ES-I3 (cell line): Measurements from ENCODE around the gene CD37.
"Not testable (repeated sequence)": the region's sequence is repeated elsewhere in the genome, so short reads cannot be mapped to it uniquely, and the experiment has no call there.

Experiments used
- H3K36me3 ChIP-seq: 2 replicates; pipeline ENCODE4 v1.6.1; 2013; ENCODE audit warnings: mild to moderate bottlenecking, low read length, control low read depth, moderate library complexity; ENCODE audit not compliant: insufficient read depth
- H3K4me1 ChIP-seq: 2 replicates; pipeline ENCODE4 v1.6.1; 2013; ENCODE audit warnings: mild to moderate bottlenecking, control low read depth, low read length; ENCODE audit not compliant: insufficient read depth
- H3K9ac ChIP-seq: 2 replicates; pipeline ENCODE4 v1.6.1; 2013; ENCODE audit warnings: low read depth, mild to moderate bottlenecking, low read length, moderate library complexity
- H3K9me3 ChIP-seq: 2 replicates; pipeline ENCODE4 v1.6.1; 2013; ENCODE audit warnings: mild to moderate bottlenecking, low read length, moderate library complexity; ENCODE audit not compliant: control insufficient read depth, insufficient read depth

The CD37 gene

GRCh38 chr19:49366110-49366509 is 30.9 kb downstream of the CD37 start:
- H3K9ac ChIP-seq: no peak overlapping the region
- peaks cover 14% of the 10 kb centered on the region for H3K9me3 ChIP-seq
- H3K4me1 ChIP-seq: no peaks in the 10 kb centered on the region; the same call in 1 of the 2 replicates
- H3K36me3 ChIP-seq: no peaks in the 10 kb centered on the region

DNA sequence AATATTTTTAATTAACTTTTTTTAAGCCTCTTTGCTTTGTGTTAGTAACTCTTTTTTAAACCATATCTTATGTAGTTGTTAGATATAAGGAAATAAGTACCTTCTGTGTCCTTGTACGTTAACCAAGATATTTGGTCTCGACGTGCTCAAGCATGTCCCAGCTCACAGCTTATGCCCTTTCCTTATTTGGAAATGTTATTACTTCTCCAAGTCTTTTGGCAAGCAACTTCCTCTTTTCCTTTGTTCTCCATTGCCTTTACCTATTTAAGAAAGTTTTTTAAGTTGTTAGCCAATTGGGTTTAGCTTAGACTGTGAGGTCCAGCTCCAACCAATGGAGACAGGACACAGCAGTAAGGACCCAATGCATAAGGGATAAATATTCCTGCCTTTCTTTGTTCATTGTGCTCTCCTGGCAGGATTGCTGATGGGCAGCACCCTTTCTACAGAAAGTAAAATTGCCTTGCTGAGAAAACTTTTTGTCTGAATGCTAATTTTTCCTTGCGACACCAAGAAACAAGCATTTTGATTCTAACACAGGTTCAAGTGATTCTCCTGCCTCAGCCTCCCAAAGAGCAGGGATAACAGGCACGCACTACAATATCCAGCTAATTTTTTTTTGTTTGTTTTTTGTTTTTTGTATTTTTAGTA is 33.6 kb downstream of the CD37 start:
- H3K9ac ChIP-seq: no peak overlapping the region
- no peaks in the 10 kb centered on the region for H3K36me3 ChIP-seq
- no peaks in the 10 kb centered on the region; the same call in 1 of the 2 replicates for H3K4me1 ChIP-seq
- peaks cover 14% of the 10 kb centered on the region for H3K9me3 ChIP-seq

DNA sequence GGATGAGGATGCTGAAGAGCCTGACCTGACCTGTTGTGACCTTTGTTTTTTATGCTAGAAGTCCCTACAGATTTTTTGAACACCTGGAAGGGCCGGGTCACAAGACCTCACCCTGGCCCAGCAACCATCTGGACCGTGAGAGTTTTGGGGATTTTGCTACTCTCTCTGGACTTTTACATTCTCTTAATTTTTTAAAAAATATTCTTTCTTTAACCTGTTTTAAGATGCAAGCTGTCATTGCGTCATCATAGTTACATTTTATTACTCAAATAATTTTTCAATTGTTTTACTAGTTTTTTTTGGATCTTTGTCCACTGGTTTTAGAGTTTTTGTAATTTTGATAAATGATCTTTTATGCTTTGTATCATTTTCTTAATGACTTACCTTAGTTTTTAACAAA is 36.0 kb downstream of the CD37 start:
- H3K36me3 ChIP-seq: no peaks in the 10 kb centered on the region
- H3K9ac ChIP-seq: no peak overlapping the region
- H3K9me3 ChIP-seq: peaks cover 14% of the 10 kb centered on the region
- no peaks in the 10 kb centered on the region for H3K4me1 ChIP-seq

DNA sequence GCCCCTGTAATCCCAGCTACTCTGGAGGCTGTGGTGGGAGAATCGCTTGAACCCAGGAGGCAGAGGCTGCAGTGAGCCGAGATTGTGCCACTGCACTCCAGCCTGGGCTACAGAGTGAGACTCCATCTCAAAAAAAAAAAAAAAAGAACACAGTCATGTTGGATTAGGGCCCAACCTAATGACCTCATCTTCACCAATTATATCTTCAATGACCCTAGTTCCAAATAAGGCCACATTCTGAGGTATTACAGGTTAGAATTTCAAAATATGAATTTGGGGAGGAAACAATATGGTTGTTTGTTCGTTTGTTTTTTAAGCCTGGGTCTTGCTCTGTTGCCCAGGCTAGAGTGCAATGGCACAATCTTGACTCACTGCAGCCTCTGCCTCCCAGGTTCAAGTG is 38.0 kb downstream of the CD37 start:
- H3K4me1 ChIP-seq, H3K36me3 ChIP-seq, H3K9ac ChIP-seq: not testable (repeated sequence)
- peaks cover 14% of the 10 kb centered on the region for H3K9me3 ChIP-seq

DNA sequence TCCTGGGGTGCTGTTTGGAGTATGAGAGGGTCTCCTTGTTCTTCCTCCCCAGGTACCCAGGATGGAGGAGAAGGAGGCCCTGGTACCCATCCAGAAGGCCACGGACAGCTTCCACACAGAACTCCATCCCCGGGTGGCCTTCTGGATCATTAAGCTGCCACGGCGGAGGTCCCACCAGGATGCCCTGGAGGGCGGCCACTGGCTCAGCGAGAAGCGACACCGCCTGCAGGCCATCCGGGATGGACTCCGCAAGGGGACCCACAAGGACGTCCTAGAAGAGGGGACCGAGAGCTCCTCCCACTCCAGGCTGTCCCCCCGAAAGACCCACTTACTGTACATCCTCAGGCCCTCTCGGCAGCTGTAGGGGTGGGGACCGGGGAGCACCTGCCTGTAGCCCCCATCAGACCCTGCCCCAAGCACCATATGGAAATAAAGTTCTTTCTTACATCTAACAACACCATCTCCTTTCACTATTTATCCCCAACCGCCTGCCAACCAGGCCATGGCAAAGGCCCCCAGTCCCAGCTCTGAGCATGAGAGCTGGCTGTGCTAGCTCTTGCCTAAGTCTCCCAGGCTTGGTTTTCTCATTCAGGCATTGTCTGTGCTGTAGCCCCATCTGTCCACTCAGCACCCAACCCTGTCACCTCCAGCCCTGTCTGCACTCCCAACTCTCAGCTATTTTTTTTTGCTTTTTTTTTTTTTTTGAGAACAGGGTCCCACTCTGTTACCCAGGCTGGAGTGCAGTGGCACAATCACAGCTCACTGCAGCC is 39.6 kb downstream of the CD37 start:
- Histone ChIP-seq H3K4me1 (no peaks in the 10 kb centered on the region), H3K9ac (no peak overlapping the region), H3K36me3 (no peaks in the 10 kb centered on the region), H3K9me3 (no peaks in the 10 kb centered on the region)

GRCh38 chr19:49378512-49378911 is 43.3 kb downstream of the CD37 start:
- Histone ChIP-seq H3K4me1 (no peaks in the 10 kb centered on the region), H3K36me3 (no peaks in the 10 kb centered on the region), H3K9me3 (no peaks in the 10 kb centered on the region), H3K9ac (no peak overlapping the region)

DNA sequence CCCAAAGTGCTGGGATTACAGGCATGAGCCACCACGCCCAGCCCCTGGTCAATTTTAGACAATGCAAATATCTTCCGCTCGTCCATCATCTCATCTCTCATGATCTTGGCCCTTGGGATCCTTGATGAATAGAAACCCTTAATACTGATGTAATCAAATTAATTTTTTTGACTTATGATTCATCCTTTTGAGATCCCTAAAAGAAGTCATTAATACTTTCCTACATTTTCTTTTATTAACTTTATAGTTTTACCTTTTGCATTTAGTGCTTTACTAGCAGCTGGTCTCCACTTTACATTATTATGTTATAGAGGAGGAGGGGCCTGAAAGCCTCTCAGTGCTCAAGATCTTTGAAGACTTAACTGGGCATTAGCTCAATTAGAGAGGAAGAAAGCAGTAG is 45.2 kb downstream of the CD37 start:
- no peaks in the 10 kb centered on the region for H3K36me3 ChIP-seq
- H3K4me1 ChIP-seq: no peaks in the 10 kb centered on the region
- H3K9ac ChIP-seq: no peak overlapping the region
- H3K9me3 ChIP-seq: no peaks in the 10 kb centered on the region

DNA sequence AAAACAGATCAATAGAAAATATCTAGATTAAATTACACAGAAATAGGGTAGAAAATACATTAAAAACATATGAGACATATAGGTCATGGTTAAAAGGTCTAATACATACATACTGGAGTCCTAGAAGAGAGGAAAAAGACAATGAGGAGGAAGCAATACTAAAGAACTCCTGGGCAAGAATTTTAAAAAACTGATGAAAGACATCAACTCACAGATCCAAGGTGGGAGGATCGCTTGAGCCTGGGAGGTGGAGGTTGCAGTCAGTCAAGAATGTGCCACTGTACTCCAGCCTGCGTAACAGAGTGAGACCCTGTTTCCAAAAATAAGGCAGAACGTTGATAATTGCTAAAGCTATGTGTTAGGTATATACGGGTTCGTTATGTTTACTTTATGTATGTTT is 47.4 kb downstream of the CD37 start:
- no peaks in the 10 kb centered on the region for H3K4me1 ChIP-seq
- H3K36me3 ChIP-seq: no peaks in the 10 kb centered on the region
- H3K9ac ChIP-seq: no peak overlapping the region
- H3K9me3 ChIP-seq: no peaks in the 10 kb centered on the region

DNA sequence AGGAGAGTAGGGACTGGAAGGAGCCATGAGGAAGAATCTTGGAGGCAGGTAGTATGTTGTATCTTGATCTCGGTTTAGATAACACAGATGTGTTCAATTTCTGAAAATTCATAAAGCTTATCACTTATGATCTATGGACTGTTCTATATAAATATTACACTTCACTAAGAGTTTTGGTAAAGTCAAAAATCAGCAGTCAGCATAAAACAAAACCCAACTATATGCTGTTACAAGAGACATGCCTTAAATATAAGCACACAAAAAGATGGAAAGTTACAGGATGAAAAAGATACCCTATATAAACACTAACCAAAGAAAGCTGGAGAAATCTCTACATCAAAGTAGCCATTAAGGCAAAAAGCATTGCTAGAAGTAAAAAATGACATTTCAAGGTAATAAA is 48.4 kb downstream of the CD37 start:
- no peaks in the 10 kb centered on the region for H3K9me3 ChIP-seq
- no peaks in the 10 kb centered on the region for H3K4me1 ChIP-seq
- H3K36me3 ChIP-seq: no peaks in the 10 kb centered on the region
- no peak overlapping the region for H3K9ac ChIP-seq

DNA sequence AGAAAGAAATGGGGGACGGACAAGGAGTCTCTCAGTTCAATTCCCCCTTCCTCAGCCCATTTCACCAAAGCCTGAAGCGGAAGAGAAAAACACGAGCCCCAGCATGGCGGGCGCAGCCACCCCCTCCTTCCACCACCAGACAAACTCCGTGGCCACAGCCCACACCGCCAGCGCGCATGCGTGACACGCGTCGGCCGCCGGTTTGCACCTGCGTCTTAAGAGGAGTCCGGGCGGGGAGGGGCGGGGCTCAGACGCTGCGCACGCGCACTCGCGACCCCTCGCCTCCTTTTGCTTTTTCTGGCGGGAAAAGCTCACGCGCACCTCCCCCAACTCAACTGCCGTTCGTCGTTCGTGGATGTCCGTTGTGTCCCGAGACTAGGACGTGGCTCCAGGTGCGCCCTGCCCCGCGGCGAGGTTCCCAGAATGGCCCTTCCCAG is 52.7 kb downstream of the CD37 start, which contains the start of gene KASH5:
Gene KASH5 (plus strand): TSS at position 314 of the 437 bp plus-strand sequence. CDS start 2,635 bp downstream, outside the sequence.
- H3K9ac ChIP-seq: no peak within 1 kb of the TSS
- no peaks in the 10 kb centered on the region for H3K9me3 ChIP-seq

GRCh38 chr19:49389406-49389805 is 54.2 kb downstream of the CD37 start:
- Histone ChIP-seq H3K4me1 (0 out of 2 replicates have a peak, but pooled peaks cover 9% of the 10 kb centered on the region), H3K9me3 (no peaks in the 10 kb centered on the region), H3K9ac (no peak overlapping the region), H3K36me3 (no peaks in the 10 kb centered on the region)

More for the DNA sequence above, 52.7 kb downstream of the CD37 start, which contains the start of gene KASH5:
- no peaks in the 10 kb centered on the region for H3K36me3 ChIP-seq
- H3K4me1 ChIP-seq: 0 out of 2 replicates have a peak, but pooled peaks cover 4% of the 10 kb centered on the region
